Eye (tissue), 1 donor: Measurements from ENCODE around the gene ROS1.

Source experiments
- DNase-seq: peaks from one replicate; pipeline ENCODE4 v3.0.0-alpha.2; 2015

Gene ROS1

DNA sequence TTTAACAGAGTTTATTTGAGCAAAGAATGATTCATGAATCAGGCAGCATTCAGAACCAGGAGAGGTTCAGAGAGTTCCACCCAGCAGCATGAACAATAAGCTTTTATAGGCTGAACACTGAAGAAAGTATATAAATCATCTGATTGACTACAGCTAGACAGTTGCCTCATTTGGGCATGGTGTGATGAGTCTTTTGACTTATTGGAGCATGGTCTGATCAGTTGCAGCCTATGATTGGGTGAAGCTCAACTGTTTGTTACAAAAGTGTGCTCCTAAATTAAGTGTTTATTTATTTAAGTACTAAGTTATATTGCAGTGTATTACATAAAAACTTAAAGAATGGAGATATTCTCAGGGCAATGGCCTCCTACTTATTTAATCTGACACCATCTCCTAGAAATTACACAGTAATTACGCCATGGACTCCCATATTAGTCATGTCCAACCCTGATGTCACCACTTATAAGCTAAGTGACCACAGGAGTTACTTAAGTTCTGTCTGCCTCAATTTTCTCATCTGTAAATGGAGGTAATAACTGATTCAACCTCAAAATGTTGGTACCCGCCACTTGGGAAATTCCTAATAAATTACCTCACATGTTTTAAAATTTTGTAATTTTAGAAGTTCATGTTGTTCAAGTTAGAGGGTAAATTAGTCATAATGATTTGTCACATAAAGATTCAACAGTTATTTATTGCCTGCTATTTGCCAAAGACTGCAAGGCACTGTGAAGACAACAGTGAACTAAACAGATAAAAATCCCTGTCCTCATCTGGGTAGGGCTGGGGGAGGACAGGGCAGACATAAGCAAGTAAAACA is 15.2 kb upstream of the ROS1 start:
- peak; percentile 13 for DNase-seq

DNA sequence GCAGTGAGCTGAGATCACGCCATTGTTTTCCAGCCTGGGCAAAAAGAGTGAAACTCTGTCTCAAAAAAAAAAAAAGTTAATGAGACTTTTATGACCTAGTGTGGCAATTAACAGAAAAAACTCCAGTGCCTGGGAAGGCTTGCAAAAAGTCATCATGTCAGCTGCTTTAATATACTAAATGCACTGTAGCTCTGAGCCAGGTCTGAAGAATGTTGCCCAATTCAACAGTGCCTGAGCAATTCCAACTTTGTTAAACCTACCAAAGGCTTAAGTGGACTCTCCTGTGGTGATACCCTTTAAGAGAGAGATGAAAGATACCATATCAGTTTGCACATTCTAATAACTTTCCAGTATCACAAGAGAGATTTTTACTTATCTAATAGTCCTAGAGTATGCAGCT is 6.5 kb upstream of the ROS1 start:
- no peak for DNase-seq

DNA sequence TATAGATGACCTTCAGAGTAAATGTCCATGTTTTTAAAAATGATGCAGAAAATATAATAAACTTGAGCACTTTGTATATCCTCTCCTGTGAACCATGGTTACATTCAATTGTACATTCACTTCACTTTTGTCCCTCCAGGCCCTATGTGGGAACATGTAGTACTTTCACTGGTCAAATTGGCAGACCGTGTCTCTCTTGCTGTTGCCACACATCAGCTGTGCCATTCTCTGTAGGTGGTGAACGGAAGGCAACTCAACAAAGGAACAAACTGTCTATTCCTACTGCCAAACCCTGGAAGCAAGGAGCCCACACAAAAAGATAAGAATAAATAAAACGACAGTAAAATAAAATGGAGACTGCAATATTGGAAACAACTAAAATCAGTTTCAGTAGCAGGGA is 2.0 kb downstream of the ROS1 start:
- no peak for DNase-seq

DNA sequence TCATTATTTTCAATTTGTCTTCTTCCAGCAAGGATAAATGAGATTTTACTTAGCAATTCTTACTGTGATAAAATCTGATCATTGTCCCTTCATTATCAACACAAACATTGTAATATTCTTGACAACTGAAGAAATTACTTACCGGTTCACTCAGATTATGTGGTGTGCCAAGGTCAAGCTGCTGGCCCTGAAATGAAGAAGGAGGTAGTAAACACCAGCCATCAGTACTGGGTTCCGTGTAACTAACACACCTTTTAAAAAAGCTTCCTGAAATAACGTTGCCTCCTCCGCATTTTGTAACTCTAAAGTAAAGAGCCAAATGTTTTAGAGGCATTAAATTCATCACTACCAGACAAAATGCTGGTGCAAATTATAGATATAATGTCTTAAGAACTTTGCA is 7.4 kb downstream of the ROS1 start:
- DNase-seq, result no peak

DNA sequence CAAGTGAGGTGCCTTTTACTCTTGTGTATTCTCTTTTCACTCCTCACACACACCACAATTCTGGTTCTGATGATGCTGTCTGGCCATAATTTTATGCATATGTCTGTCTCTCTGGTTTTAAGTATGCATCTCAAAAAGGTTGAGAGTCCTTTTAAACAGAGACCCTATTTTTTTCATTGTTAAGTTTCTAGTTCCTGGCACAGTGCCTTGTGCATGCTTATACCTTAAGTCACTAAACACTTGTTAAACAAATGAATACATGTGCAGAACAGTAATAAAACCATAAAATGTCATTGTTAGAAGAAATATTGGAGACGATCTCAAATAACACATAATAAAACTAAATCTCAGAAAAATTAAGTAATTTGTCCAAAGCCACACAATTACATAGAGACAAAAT is 7.9 kb downstream of the ROS1 start:
- no peak for DNase-seq

DNA sequence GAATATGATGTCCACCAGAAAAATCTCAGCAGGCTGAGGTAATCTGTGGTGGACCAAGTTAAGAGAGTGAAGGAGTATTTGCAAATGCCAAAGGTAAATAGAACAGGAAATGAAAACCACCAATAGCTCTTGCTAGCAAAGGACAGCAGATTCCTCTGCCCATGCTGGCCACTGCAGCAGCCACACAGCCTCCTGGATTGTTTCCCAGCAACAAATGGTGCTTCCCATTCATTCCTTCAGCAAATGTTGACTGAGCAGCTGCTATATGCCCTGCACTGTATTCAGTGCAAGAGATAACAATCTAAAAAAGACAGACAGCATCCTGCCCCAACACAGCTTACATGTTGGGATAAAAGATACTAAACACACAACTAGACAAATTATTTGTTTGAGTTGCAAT is 11.0 kb downstream of the ROS1 start:
- DNase-seq, result no peak

DNA sequence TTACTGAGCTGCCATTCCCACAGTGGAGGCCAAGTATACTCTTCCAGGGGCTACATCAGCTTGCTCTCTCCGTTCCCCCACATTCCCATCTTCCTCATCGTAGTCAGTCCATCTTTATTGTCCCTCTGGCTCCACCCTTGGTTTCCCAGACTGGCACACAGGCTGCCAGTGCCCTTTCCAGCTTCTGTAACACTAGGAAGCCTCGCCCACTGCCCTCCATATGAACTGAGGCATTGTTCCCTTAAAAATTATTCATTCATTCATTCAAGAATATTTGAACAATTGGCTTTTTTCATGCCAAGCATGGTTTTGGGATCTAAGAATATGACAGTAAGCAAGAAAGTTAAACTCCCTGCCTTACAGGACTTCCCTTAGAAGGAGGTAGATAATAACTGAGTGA is 14.3 kb downstream of the ROS1 start:
- no peak for DNase-seq

DNA sequence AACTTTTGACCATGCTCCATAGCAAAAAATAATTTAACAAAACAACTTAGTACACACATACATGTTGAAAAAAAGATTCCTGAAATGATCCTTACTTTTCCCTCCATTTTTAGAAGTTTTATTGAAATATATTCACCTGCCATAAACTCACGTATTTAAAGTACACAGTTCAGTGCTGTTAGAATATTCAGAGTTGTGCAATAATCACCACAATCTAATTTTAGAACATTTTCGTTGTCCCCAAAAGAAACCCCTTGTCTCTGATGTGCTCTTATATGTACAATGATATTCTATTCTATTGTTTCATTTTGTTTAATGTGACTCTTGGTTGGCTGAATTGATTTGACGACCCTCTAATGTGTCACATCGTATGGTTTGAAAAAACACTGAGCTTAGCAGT is 15.9 kb downstream of the ROS1 start:
- no peak for DNase-seq

DNA sequence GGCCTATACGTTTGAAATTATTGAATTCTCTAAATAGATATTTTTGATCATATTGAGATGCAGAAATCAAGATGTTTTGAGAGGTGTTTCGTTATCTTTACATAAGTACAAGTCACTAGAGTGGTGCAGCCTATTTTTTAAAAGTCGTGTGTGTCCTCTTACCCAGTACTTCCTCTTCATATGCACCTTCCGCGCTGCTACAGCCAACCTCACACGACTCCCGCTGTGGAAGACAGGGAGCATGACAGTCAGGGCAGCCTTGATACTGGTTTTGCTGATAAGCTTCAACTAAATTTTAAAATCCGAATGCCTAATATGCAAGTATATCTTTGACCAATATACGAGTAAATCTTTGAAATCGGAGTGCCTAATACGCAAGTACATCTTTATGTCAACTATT is 16.3 kb downstream of the ROS1 start:
- no peak for DNase-seq

DNA sequence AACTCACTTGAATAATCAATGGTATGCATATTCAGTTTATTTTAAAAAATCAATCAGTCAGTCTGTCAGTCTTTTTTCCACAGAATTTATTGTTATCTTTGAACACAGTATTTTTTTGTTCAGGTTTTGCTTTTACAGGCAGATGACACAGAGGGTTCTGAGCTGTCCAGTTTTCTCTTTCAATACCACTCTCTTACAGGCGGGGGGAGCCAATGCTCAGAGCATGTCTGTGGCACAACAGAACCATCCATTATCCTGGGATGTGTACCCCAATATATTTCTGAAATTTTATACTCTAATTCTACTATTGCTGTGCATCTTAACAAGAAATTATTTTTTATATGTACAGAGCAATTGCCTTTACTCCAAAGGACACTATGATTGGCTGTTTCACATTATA is 21.2 kb downstream of the ROS1 start:
- DNase-seq, result no peak

DNA sequence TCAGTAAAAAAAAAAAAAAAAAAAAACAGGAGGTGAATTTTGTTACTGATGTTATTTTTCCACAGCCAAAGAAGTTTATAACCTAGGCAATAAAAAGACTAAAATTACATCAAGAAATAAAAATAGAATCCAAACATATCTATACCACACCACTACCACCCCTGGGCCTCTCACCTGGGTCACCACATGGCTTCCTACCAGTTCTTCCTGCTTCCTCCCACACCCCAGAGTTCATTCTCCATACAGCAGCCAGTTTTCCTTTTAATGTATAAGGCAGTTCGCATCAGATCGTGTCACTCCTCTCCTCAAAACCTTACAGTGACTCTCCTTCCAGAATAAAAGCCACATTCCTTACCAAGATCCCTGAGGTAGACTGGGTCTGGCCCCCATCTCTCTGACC is 23.9 kb downstream of the ROS1 start:
- no peak for DNase-seq

DNA sequence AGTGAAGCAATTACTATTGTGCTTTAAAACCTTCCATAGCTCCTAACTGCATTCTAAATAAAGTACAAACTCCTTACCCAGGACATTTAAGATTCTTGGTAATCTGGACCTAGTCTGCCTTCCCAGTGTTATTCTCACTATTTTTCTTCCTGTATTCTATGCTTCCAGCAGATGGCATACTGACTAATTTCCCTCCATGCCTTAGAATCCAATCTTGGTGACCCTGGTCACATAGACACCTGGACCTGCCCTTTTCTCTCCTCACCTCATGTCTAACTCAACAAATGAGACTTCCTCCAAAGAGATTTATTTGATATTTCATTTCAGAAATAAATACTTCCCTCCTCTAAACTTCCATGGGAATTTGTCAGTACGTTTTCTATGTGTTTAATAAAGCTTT is 25.8 kb downstream of the ROS1 start:
- DNase-seq, result peak; percentile 1

DNA sequence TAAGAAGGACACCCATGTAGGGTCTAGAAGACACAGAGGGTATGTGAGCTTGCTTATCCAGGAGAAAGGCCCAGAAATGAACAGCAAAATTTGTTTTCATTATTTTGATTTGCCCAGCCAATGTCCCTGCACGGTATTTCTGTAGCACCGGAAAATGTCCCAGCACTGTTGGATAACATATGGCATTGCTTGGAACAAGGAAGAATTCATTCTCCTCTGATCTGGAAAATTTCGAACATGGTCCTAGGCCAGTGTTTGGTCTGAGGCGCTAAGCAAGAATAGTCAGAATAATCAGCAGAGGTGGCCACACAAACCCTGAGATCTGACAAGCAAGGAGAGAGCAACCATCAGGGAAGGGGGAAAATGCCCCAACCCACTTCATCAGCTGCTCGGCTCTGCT is 26.6 kb downstream of the ROS1 start:
- DNase-seq, result no peak

DNA sequence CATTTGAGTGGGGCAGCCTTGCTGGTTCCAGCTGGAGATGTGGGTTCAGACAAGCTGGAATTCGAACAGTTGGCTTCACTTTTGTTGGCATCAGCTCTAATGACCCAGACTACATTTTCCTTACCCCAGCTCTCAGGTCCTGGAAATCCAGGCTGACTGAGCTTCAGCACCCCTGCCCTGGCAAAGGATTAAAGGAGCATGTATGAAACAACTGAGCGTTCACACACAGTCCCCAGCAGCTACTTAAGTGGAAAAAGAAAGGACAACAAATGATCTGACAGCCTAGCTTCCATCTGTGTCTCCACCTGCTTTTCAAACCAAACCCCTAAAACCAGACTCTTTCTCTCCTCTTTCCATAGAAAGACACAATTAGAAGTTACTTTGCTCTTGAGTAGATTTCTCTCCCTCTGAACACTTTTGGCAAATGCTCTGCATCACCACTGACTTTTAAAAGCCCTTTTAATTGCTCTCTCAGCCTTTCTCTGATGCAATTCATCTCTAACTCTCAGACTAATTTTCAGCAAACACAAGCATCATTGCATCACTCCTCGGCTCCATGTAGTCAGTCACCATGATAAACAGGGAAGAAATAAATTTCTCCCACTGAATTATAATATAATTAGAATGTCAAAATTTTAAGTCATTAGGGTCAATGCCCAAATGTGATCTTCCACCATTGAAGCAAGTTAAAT is 28.1 kb downstream of the ROS1 start:
- DNase-seq, result no peak

DNA sequence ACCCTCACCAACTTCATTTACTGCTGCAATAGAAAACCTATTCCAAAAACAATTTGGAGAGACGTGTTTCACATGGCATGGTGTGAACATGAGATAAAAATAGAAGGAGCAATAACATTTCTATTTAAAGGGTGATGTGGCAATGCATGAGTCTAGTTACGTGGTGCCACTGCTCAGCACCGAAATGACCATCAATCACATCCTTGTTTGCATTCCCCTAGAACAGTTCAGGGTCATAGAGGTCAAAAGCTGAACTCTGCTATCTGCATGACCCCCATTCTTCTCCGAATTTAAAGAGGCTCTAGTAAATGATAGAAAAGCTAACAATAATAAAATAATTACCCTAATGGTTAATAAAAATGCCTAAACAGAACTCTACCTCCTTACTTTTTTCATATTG is 29.5 kb downstream of the ROS1 start:
- no peak for DNase-seq

DNA sequence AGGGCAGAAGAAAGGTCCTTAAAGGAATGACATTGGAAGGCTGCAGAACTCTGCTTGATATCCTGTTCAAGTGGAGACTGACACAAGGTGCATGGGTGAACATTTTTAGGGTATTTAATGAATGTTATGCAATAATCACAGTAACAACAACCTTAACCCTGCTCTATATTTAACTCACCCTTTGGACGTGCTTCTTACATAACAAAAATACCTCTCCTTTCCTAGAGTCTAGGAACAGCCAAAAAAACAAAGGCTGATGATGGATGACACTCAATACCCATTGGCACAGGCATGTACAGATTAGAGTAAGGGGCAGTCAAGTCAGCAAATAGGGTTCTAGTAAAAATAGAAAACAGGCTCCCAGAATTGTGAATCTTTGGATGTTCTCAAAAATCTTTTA is 30.6 kb downstream of the ROS1 start:
- no peak for DNase-seq

DNA sequence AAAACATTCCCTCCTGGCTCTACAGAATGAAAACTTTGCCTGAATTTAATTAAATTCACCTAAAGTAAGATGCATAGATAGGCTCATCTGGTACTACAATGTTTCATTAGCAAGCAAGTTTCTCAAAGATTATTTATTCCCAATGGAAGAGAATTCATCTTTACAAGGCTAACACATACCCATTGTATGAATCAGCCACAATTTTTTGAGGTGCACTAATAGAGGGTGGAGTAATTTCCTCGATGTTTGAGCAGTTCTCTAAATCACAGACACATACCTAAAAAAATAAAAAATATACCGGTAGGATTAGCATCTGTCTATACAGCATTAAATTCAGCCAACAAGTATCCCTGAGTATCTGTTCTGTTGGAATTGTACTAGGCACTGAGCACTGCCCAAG is 32.7 kb downstream of the ROS1 start:
- DNase-seq, result no peak

DNA sequence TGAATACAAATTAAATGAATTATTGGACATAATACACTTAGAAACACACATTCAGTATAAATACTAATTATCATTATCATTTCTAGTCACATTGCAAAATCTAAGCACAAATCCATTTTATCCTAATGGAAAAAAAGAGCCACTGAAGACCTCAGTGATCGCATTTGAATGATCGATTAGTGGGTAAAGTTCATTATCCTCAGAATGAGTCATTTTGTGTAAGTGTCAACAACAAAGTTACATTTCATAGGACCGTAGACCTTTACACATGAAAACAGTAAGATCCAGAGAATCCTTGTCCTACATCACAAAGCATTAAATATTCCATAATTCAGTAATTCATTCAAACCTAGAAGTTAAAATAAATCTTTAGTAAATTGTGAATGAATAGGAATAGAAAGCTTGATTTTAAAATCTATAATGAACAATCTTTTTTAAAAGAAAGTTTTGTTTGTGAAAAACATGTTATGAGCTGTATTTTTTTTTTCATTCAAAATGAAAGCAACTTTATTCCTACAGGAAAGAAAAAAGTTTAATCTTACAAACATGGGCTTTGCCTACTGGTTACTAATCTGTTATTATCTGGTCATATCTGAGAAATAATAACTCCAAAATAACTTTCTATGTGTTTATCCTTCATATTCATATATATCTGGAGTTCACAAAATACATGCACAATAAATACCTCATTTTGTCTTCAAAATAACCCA is 33.7 kb downstream of the ROS1 start:
- DNase-seq, result no peak

DNA sequence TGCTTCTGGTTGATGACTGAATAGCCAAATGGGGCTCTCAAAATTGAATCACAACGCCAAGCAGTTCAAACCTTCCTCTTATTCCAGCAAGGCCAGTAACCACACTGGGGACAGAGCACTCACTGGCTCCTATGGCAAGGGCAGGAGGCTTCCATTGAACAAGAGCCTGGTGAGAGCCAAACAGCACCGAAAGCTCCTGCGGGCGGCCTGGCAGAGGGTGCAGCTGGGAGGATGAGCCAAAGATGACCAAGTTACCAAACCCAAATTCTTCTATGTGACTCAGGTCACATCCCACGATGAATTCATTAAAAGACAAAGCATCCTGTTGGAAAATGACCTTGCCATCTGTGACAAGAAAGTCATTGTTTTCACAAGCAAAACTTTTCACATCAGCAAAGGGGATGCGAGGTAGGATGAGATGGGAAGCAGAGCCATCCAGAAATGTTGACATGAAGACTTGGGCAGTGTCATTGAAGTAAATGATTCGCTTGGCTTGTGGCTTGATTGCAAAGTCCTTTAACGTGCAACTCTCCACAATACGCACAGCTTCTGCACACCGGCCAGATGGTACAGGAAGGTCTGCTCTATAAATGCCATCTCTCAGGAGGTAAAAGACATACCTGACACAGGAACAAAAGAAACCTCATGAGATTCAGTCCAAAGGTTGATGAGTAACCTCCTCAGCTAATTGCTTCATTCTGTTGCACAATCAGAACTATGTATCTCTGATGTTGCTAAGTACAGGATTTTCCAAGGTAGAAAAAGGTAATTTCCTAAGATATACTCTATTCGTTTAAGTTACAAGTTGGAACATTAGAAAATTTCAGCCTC is 36.3 kb downstream of the ROS1 start:
- DNase-seq, result no peak

DNA sequence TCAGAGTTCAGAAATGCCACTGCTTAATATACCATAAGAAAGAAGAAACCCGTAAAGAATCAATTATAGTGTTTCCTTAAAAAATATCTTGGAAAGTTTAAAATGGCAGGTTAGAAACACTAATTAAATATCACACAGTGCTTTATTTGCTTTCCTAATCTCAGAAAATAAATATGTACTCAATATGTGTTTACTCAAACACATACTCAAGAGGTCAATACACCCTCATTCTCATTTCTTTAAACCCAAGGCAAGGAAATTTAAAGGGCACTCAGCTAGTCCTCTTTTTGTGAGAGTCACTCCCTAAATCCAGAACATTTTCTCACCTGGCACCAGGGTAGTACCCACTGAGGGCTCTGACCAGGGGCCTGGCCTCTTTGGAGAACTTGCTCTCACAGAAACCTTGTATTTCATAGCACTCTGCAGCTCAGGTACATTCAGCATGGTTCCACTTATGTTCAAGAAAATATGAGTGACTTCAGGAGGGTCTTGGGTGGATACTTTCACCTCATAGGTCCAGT is 38.2 kb downstream of the ROS1 start:
- no peak for DNase-seq

DNA sequence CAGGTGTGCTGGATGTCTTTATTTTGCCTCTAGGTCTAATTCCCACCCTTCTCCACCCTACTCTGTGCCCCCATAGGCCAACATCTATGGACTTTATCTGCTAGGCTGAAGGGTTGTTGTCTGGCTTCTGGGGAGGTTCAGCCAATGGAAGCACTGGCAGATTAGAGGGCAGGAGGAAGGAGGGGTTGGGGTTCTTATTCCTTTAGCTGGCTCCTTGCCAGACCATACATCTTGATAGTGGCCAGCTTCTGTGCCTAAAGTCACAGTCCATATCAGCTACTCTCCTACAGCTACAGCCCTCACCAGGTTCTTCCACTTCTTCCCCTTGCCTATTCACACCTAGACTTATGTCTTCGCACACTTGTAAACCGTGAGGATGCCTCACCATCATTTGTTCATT is 41.1 kb downstream of the ROS1 start:
- DNase-seq, result no peak

DNA sequence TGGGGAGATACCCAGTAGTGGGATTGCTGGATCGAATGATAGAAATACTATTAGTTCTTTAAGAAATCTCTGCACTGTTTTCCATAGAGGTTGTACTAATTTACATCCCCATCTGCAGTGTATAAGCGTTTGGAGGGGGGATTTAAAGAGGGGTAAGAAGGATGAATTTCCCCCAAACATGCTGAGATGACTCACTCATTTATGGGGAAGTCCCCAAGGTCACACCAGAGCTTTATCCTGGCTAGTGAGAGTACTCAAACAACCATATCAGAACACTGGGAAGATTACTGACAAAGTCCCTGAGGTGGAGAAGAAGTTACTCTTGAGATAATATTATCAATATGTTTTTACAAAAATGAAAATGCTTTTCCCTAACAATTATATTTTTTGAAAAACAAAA is 44.0 kb downstream of the ROS1 start:
- DNase-seq, result no peak

DNA sequence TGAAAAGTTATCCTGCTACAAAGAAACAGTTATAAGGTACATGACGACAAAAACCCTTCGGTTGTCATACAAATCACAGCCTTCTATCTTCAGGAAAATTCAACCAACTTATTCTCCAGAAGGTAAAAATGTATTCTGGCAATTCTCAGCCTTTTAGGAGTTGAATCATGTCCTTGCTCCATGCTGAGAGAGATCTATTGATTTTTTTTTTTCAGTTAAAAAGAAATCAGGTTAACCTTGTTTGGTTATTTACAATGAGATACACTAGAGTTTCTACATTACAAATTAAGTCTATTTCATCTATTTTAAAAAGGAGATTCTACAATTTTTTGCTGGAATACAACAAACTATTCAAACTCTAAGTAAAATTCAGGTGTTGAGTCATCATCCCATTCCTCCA is 45.4 kb downstream of the ROS1 start:
- DNase-seq, result no peak
